Activated naive CD4-positive, alpha-beta T cell treated with anti-CD3 and anti-CD28 coated beads, Interleukin-2, amount 10 ng/mL, durations not matched to agents 7 days and 5 days (primary cell): Measurements from ENCODE around the gene SEZ6.

Source experiments
- CTCF ChIA-PET: fragments of 350-600 bp; sonication (Branson Sonifier 250); formaldehyde crosslinking; loops from one replicate; lab custom pipeline; 2021; ENCODE audit warnings: antibody characterized with exemption; lab: Charles Lee
- DNase-seq: peaks from one replicate; pipeline ENCODE4 v3.0.0-alpha.2; 2020
- H3K27ac Mint-ChIP-seq: one replicate; pipeline ENCODE4 v1.8.0; 2021; ENCODE audit warnings: mild to moderate bottlenecking, moderate library complexity, mixed read lengths
- H3K27me3 Mint-ChIP-seq: one replicate; pipeline ENCODE4 v1.8.0; 2021; ENCODE audit warnings: mild to moderate bottlenecking, mixed read lengths
- H3K36me3 Mint-ChIP-seq: one replicate; pipeline ENCODE4 v1.8.0; 2021; ENCODE audit warnings: mixed read lengths
- H3K4me1 Mint-ChIP-seq: one replicate; pipeline ENCODE4 v1.8.0; 2021; ENCODE audit warnings: mixed read lengths
- H3K4me3 Mint-ChIP-seq: one replicate; pipeline ENCODE4 v1.8.0; 2021; ENCODE audit warnings: mild to moderate bottlenecking, moderate library complexity, mixed read lengths
- H3K9me3 Mint-ChIP-seq: one replicate; pipeline ENCODE4 v1.8.0; 2021; ENCODE audit warnings: mixed read lengths

Gene SEZ6

GRCh38 chr17:29007456-29007855, 1.6 kb upstream of the SEZ6 start:
- H3K4me3 Mint-ChIP-seq = no peak overlapping the region
- H3K4me1 Mint-ChIP-seq = peaks cover 3% of the 10 kb centered on the region
- H3K9me3 Mint-ChIP-seq = no peaks in the 10 kb centered on the region
- peaks cover 80% of the 10 kb centered on the region for H3K27me3 Mint-ChIP-seq
- DNase-seq = no peak
- no peak overlapping the region for H3K27ac Mint-ChIP-seq
- no peaks in the 10 kb centered on the region for H3K36me3 Mint-ChIP-seq
- CTCF ChIA-PET = interaction anchor here (1.0 to 1.8 kb wide), 2 partner anchors 24 to 109 kb away, joined by 3 to 4 read pairs; no protein-coding TSS in a partner anchor

- CTCF ChIA-PET = interaction anchor here (1.3 kb wide), 1 partner anchor 39 kb away, joined by 3 read pairs; no protein-coding TSS in a partner anchor
- peaks cover 3% of the 10 kb centered on the region for H3K4me1 Mint-ChIP-seq
- no peak overlapping the region for H3K27ac Mint-ChIP-seq
- no peak overlapping the region for H3K4me3 Mint-ChIP-seq
- peaks cover 75% of the 10 kb centered on the region for H3K27me3 Mint-ChIP-seq
- H3K9me3 Mint-ChIP-seq = no peaks in the 10 kb centered on the region
- DNase-seq = no peak
- H3K36me3 Mint-ChIP-seq = no peaks in the 10 kb centered on the region
Observed at GRCh38 chr17:29004081-29004692, 1.6 kb downstream of the SEZ6 start.

- DNase-seq = no peak
- CTCF ChIA-PET = no interaction called here
- peaks cover 3% of the 10 kb centered on the region for H3K4me1 Mint-ChIP-seq
- H3K36me3 Mint-ChIP-seq = no peaks in the 10 kb centered on the region
- no peak overlapping the region for H3K4me3 Mint-ChIP-seq
- H3K27ac Mint-ChIP-seq = no peak overlapping the region
- H3K27me3 Mint-ChIP-seq = peaks cover 80% of the 10 kb centered on the region
- no peaks in the 10 kb centered on the region for H3K9me3 Mint-ChIP-seq
Observed at GRCh38 chr17:29003289-29003688, 2.5 kb downstream of the SEZ6 start.

GRCh38 chr17:29002811-29003210, 3.0 kb downstream of the SEZ6 start:
- Mint-ChIP-seq H3K27ac (no peak overlapping the region), H3K4me3 (no peak overlapping the region), H3K27me3 (peaks cover 81% of the 10 kb centered on the region), H3K36me3 (no peaks in the 10 kb centered on the region), H3K4me1 (peaks cover 3% of the 10 kb centered on the region), H3K9me3 (no peaks in the 10 kb centered on the region)
- CTCF ChIA-PET = no interaction called here
- no peak for DNase-seq

- CTCF ChIA-PET = interaction anchor here (0.8 to 1.4 kb wide), 3 partner anchors 10 to 111 kb away, joined by 3 to 4 read pairs (median 3); no protein-coding TSS in a partner anchor
- no peak overlapping the region for H3K27ac Mint-ChIP-seq
- no peak overlapping the region for H3K4me3 Mint-ChIP-seq
- H3K4me1 Mint-ChIP-seq = peaks cover 3% of the 10 kb centered on the region
- no peaks in the 10 kb centered on the region for H3K36me3 Mint-ChIP-seq
- H3K27me3 Mint-ChIP-seq = peaks cover 75% of the 10 kb centered on the region
- no peaks in the 10 kb centered on the region for H3K9me3 Mint-ChIP-seq
- no peak for DNase-seq
Observed at GRCh38 chr17:29000973-29001372, 4.9 kb downstream of the SEZ6 start.

- Mint-ChIP-seq H3K27me3 (peaks cover 66% of the 10 kb centered on the region), H3K27ac (no peak overlapping the region), H3K36me3 (no peaks in the 10 kb centered on the region), H3K4me3 (no peak overlapping the region), H3K4me1 (no peaks in the 10 kb centered on the region), H3K9me3 (no peaks in the 10 kb centered on the region)
- no peak for DNase-seq
- CTCF ChIA-PET = interaction anchor here (1.1 to 1.2 kb wide), 2 partner anchors 92 to 119 kb away, joined by 3 to 4 read pairs; no protein-coding TSS in a partner anchor
Observed at GRCh38 chr17:28999206-28999605, 6.6 kb downstream of the SEZ6 start.

- Mint-ChIP-seq H3K36me3 (no peaks in the 10 kb centered on the region), H3K4me3 (no peak overlapping the region), H3K4me1 (no peaks in the 10 kb centered on the region), H3K27me3 (peaks cover 59% of the 10 kb centered on the region), H3K9me3 (no peaks in the 10 kb centered on the region), H3K27ac (no peak overlapping the region)
- CTCF ChIA-PET = no interaction called here
- no peak for DNase-seq
Observed at GRCh38 chr17:28997806-28998205, 8.0 kb downstream of the SEZ6 start.

- CTCF ChIA-PET = no interaction called here
- DNase-seq = no peak
- no peaks in the 10 kb centered on the region for H3K4me1 Mint-ChIP-seq
- peaks cover 55% of the 10 kb centered on the region for H3K27me3 Mint-ChIP-seq
- no peaks in the 10 kb centered on the region for H3K9me3 Mint-ChIP-seq
- no peaks in the 10 kb centered on the region for H3K36me3 Mint-ChIP-seq
- H3K4me3 Mint-ChIP-seq = no peak overlapping the region
- H3K27ac Mint-ChIP-seq = no peak overlapping the region
Observed at GRCh38 chr17:28996554-28997096, 9.2 kb downstream of the SEZ6 start.

- no peak for DNase-seq
- Mint-ChIP-seq H3K9me3 (no peaks in the 10 kb centered on the region), H3K27me3 (peaks cover 46% of the 10 kb centered on the region), H3K36me3 (no peaks in the 10 kb centered on the region), H3K4me3 (no peak overlapping the region), H3K4me1 (no peaks in the 10 kb centered on the region), H3K27ac (no peak overlapping the region)
- CTCF ChIA-PET = interaction anchor here (1.0 kb wide), 1 partner anchor 28 kb away, joined by 4 read pairs; no protein-coding TSS in a partner anchor
Observed at GRCh38 chr17:28993645-28994426, 12.0 kb downstream of the SEZ6 start.

GRCh38 chr17:28992625-28993600, 12.9 kb downstream of the SEZ6 start:
- Mint-ChIP-seq H3K4me3 (no peak overlapping the region), H3K9me3 (no peaks in the 10 kb centered on the region), H3K36me3 (no peaks in the 10 kb centered on the region), H3K27ac (no peak overlapping the region), H3K27me3 (peaks cover 49% of the 10 kb centered on the region), H3K4me1 (no peaks in the 10 kb centered on the region)
- CTCF ChIA-PET = interaction anchor here (1.0 kb wide), 1 partner anchor 27 kb away, joined by 4 read pairs; no protein-coding TSS in a partner anchor
- DNase-seq = no peak

- Mint-ChIP-seq H3K4me3 (no peak overlapping the region), H3K27ac (no peak overlapping the region)
Observed at GRCh38 chr17:28992185-28992584, 13.6 kb downstream of the SEZ6 start.

GRCh38 chr17:28991779-28992178, 14.1 kb downstream of the SEZ6 start:
- CTCF ChIA-PET = no interaction called here
- Mint-ChIP-seq H3K36me3 (no peaks in the 10 kb centered on the region), H3K27me3 (peaks cover 45% of the 10 kb centered on the region), H3K27ac (no peak overlapping the region), H3K4me1 (no peaks in the 10 kb centered on the region), H3K9me3 (no peaks in the 10 kb centered on the region), H3K4me3 (no peak overlapping the region)
- no peak for DNase-seq

More at GRCh38 chr17:28992185-28992584, 13.6 kb downstream of the SEZ6 start:
- CTCF ChIA-PET = no interaction called here
- Mint-ChIP-seq H3K27me3 (peaks cover 48% of the 10 kb centered on the region), H3K9me3 (no peaks in the 10 kb centered on the region), H3K36me3 (no peaks in the 10 kb centered on the region), H3K4me1 (no peaks in the 10 kb centered on the region)
- DNase-seq = no peak

- peaks cover under 1% of the 10 kb centered on the region for H3K4me1 Mint-ChIP-seq
- peaks cover 41% of the 10 kb centered on the region for H3K27me3 Mint-ChIP-seq
- CTCF ChIA-PET = no interaction called here
- no peak overlapping the region for H3K4me3 Mint-ChIP-seq
- no peak overlapping the region for H3K27ac Mint-ChIP-seq
- H3K36me3 Mint-ChIP-seq = no peaks in the 10 kb centered on the region
- no peak for DNase-seq
- H3K9me3 Mint-ChIP-seq = no peaks in the 10 kb centered on the region
Observed at GRCh38 chr17:28989028-28989427, 16.8 kb downstream of the SEZ6 start.
